GM21723 (cell line): ENCODE measurements around the gene ALG12.

Source experiments
- ATAC-seq: cut with Tn5 transposase; IDR thresholded peaks from one replicate; pipeline ENCODE4 v1.9.1; 2021; ENCODE audit warnings: mild to moderate bottlenecking, moderate library complexity; ENCODE audit not compliant: unreplicated experiment

The ALG12 gene

GRCh38 chr22:49958366-49958921 lies 40.2 kb upstream of the ALG12 start:
- no peak for ATAC-seq

GRCh38 chr22:49957826-49958365 lies 39.7 kb upstream of the ALG12 start:
- ATAC-seq = no peak

GRCh38 chr22:49956914-49957825 lies 38.9 kb upstream of the ALG12 start:
- ATAC-seq = no peak

- no peak for ATAC-seq
Measured at GRCh38 chr22:49956418-49956770, 38.2 kb upstream of the ALG12 start.

GRCh38 chr22:49955581-49956417 lies 37.6 kb upstream of the ALG12 start:
- ATAC-seq = no peak

GRCh38 chr22:49954991-49955580 lies 36.8 kb upstream of the ALG12 start:
- ATAC-seq = no peak

GRCh38 chr22:49954354-49954753 lies 36.1 kb upstream of the ALG12 start:
- no peak for ATAC-seq

GRCh38 chr22:49953680-49954344 lies 35.6 kb upstream of the ALG12 start:
- ATAC-seq = no peak

GRCh38 chr22:49953027-49953679 lies 34.9 kb upstream of the ALG12 start:
- no peak for ATAC-seq

GRCh38 chr22:49951986-49952896 lies 34.0 kb upstream of the ALG12 start:
- no peak for ATAC-seq

- no peak for ATAC-seq
Measured at GRCh38 chr22:49951678-49951985, 33.4 kb upstream of the ALG12 start.

- ATAC-seq = no peak
Measured at GRCh38 chr22:49951000-49951677, 32.9 kb upstream of the ALG12 start.

- no peak for ATAC-seq
Measured at GRCh38 chr22:49950396-49950994, 32.3 kb upstream of the ALG12 start.

- ATAC-seq = no peak
Measured at GRCh38 chr22:49949914-49950292, 31.7 kb upstream of the ALG12 start.

- ATAC-seq = no peak
Measured at GRCh38 chr22:49948958-49949913, 31.0 kb upstream of the ALG12 start.

- no peak for ATAC-seq
Measured at GRCh38 chr22:49948116-49948957, 30.1 kb upstream of the ALG12 start.
